AG10803 (cell line): ENCODE measurements around the gene LYRM7.
A peak's percentile ranks its signal among the peaks of the same experiment; 100 is the strongest.

Experiments
- DNase-seq: peaks from one replicate; pipeline ENCODE4 v3.0.0; 2010; ENCODE audit warnings: low read depth
- H3K4me3 ChIP-seq: 2 replicates; pipeline ENCODE4 v1.5.1; 2011; ENCODE audit warnings: mild to moderate bottlenecking, low read length, control low read depth
- TF ChIP-seq, protein P1 (sequence below): conservative IDR thresholded peaks from 2 replicates; pipeline ENCODE4 v1.5.1; 2011; ENCODE audit warnings: mild to moderate bottlenecking, low read length, control low read depth, inconsistent platforms

The LYRM7 gene

DNA sequence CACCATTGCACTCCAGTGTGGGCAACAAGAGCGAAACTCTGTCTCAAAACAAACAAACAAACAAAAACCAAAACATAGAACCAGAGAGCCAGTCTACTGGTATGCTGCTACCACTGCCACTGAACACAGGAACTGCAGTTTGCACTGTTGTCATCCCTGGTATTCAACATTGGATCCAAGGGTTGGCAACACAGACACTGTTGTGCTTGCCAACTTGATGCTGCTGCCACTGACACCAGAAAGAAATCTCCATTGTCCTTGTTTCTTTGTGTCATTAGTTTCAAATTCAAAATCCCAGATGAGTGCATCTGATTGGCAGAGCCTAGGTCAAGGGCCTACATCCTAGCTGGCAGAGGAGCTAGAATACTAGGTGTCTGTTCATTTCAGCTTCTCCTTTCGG, 21.9 kb upstream of the LYRM7 start:
- TF ChIP-seq, protein P1, sequence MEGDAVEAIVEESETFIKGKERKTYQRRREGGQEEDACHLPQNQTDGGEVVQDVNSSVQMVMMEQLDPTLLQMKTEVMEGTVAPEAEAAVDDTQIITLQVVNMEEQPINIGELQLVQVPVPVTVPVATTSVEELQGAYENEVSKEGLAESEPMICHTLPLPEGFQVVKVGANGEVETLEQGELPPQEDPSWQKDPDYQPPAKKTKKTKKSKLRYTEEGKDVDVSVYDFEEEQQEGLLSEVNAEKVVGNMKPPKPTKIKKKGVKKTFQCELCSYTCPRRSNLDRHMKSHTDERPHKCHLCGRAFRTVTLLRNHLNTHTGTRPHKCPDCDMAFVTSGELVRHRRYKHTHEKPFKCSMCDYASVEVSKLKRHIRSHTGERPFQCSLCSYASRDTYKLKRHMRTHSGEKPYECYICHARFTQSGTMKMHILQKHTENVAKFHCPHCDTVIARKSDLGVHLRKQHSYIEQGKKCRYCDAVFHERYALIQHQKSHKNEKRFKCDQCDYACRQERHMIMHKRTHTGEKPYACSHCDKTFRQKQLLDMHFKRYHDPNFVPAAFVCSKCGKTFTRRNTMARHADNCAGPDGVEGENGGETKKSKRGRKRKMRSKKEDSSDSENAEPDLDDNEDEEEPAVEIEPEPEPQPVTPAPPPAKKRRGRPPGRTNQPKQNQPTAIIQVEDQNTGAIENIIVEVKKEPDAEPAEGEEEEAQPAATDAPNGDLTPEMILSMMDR: no peak
- DNase-seq: no peak
- H3K4me3 ChIP-seq: no peak overlapping the region

GRCh38 chr5:131150408-131150807, 20.3 kb upstream of the LYRM7 start:
- no peak overlapping the region for H3K4me3 ChIP-seq
- DNase-seq: no peak
- TF ChIP-seq, protein P1: no peak

DNA sequence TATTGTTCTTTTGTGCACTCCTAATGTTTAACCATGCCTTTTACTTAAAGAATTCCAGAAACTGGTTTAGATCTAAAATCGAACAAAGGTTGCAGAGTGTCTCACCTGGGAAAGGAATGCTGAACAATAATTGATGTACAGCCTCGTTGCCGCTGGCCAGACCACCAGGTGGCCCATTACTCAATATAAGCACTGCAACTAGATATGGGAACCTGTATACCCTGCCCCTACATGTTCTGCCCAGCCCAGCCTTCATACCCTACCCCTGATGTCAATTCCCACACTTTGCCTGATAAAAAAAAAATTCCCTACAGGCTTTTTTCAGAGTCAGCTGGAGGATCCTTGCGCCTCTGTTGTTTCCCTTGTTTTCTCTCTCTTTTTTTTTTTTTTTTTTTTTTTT, 19.5 kb upstream of the LYRM7 start:
- TF ChIP-seq, protein P1: no peak
- no peak for DNase-seq

GRCh38 chr5:131156385-131156784, 14.4 kb upstream of the LYRM7 start:
- TF ChIP-seq, protein P1: no peak
- no peak overlapping the region for H3K4me3 ChIP-seq
- DNase-seq: no peak

More for the DNA sequence above, 19.5 kb upstream of the LYRM7 start:
- no peak overlapping the region for H3K4me3 ChIP-seq

DNA sequence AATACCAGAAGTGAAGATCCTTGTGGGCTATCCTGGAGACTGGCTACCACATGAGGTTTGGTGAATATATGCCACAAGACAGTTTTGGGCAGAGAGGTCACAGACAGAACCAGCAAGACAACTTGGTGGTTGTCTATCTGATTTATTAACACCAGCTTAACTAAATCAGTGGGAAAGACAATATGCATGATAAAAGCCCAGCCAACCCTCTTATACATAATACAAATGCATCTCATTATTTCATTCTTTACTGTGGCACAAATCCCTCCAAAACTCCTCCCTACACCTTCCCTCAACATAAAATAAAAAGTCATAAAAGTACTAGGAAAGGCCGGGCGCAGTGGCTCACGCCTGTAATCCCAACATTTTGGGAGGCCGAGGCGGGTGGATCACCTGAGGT, 13.8 kb upstream of the LYRM7 start:
- TF ChIP-seq, protein P1: no peak
- no peak overlapping the region for H3K4me3 ChIP-seq
- no peak for DNase-seq

DNA sequence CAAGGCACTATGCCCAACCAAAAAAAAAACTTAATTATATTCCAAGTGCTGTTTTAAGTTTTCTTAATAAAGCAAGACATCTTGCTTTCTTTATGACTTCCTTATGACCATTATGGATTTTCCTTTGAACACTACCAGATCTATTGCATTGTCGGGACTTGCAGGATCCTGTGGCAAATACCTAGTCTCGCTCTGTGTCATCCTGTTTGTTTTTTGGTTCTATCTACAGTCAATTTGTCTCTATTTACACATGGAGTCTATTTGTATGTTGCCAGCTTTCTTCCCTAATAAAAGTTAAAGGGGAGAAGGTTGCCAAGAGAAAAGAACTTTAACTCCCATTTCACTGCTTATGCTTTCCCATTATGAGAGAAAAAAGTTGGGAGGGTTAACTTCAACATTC, 10.6 kb upstream of the LYRM7 start:
- H3K4me3 ChIP-seq: no peak overlapping the region
- DNase-seq: no peak
- TF ChIP-seq, protein P1: no peak

- DNase-seq: peak; percentile 27
- H3K4me3 ChIP-seq: peak overlapping the region; percentile 94
- TF ChIP-seq, protein P1: no peak
Measured at GRCh38 chr5:131163276-131164119, 7.2 kb upstream of the LYRM7 start.
